ENCODE results near the gene PRR33. TPM values are rescaled to one million over a fixed set of nuclear protein-coding genes. Genes with fewer than 3 reads are reported as not detected.

The PRR33 gene
- total RNA-seq, 2 donors from 2014 or later = 0.14 TPM; not detected in 1

DNA sequence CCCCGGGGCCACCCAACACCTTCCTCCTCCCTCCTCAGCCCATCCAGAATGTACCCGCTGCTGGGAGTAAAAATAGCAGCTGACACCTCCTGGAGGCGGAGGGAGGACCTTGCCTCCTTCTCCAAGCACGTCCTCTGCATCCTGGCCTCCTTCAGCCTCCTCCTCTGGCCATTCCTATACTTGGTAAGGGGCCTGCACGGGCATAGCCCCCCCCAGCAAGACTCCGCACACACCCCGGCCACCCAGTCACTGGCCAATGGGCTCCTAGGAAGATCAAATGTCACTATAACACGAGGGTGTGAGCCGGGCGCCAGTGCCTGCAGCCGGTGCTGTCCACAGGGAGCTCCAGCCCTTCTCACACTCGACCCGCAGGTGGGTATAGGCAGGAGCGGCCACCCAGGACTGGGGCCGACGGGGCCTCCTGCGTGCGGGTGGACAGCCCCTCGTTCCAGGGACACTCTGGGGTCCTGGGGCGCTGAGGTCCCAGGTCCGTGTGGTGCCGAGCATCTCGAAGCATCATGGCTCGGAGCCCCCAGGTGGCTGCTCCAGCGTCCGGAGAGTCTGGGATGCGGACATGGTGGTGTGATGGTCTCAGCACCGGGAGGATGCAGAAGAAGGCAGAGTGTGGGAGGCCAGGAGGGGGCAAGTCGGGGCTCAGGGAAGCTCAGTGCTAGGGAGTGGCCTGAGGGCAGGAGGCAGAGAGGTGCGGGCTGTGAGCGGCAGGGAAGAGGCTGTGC lies 27.9 kb upstream of the PRR33 start, which contains the start of gene TNNT3:
TNNT3 (plus strand) TSS at position 313 of the 737 bp plus-strand sequence. CDS start 3,172 bp downstream, outside the sequence.
- intact Hi-C loops (cut with DNase I) = loop anchor here in 1 of 2 donors (5.0 kb wide), 1 partner anchor 37 kb away; no protein-coding TSS in a partner anchor
- peak; percentile 80 for DNase-seq (ENCODE audit: low spot score)

GRCh38 chr11:1918436-1919315 lies 27.0 kb upstream of the PRR33 start:
- intact Hi-C loops (cut with DNase I) = loop anchor here in 1 of 2 donors (5.0 kb wide), 1 partner anchor 36 kb away; no protein-coding TSS in a partner anchor
- DNase-seq (ENCODE audit: low spot score) = peak; percentile 83

DNA sequence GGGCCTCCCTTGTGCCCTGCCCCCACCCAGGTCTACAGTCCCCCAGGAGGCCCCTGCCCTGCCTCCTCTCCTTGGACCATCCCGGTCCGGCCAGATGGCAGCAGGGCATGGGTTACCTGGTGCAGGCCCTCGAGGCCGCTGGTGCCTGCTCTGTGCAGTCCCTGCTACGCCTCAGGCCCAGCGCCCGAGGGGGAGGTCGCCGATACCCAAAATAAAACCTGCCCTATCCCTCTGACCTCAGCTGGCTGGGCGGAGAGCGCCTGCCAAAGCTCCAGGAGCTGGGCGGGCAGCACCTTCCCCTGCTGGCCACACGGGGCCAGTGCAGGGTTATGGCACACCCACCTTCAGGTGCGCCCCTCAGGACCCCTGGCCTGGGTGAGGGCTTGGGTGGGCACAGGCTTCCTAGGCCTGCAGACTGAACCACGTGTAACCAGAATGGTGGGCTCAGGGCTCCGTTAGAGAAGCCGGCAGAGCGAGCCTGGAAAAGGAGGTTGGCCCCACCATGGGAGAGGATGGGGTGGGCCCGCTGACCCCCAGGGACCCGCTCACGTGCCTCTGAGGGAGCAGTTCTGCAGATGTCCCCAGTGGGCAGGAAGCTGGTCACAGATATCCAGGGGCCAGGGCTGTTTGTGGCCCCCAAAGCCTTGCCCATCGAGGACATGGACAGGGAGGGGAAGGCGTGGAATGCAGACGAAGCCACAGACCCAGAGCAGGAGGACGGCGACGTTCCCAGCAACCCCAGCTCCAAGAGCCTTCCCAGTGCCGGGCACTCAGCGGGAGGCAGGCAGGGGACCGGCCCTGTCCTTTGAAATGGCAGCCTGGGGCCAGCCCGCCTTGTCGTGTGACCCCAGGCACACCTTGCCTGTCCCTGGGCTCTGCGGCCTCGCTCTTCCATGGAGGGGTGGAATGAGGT lies 26.1 kb upstream of the PRR33 start:
- intact Hi-C loops (cut with DNase I) = loop anchor here in 1 of 2 donors (5.0 kb wide), 1 partner anchor 35 kb away; no protein-coding TSS in a partner anchor
- peak; percentile 84 for DNase-seq (ENCODE audit: low spot score)

- intact Hi-C loops (cut with DNase I) = loop anchor here (1.0 to 5.0 kb wide), 2 partner anchors 24 to 35 kb away; no protein-coding TSS in a partner anchor
- no peak for DNase-seq (ENCODE audit: low spot score)
These were observed 25.4 kb upstream of the PRR33 start for GRCh38 chr11:1916986-1917522.

- intact Hi-C loops (cut with DNase I) = loop anchor here (1.0 to 5.0 kb wide), 2 partner anchors 23 to 34 kb away; no protein-coding TSS in a partner anchor
- DNase-seq (ENCODE audit: low spot score) = peak; percentile 62
These were observed 24.7 kb upstream of the PRR33 start for GRCh38 chr11:1916132-1916985.

DNA sequence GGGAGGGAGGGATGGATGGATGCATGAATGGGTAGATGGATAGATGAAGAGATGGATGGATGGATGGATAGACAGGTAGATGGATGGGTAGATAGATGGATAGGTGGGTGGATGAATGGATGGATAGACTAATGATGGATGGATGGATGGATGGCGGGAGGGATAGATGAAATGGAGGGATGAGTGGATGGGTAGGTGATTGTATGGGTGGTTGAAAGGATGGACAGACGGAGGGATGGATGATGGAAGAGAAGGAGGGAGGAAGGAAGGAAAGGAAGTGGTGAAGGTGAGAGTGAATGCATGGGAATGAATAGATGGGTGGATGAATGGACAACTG lies 24.1 kb upstream of the PRR33 start:
- intact Hi-C loops (cut with DNase I) = loop anchor here (1.0 to 5.0 kb wide), 3 partner anchors 19 to 33 kb away; no protein-coding TSS in a partner anchor
- DNase-seq (ENCODE audit: low spot score) = no peak

GRCh38 chr11:1913271-1914060 lies 21.8 kb upstream of the PRR33 start:
- peak; percentile 55 for DNase-seq (ENCODE audit: low spot score)
- intact Hi-C loops (cut with DNase I) = loop anchor here in 1 of 2 donors (2.0 kb wide), 1 partner anchor 21 kb away; no protein-coding TSS in a partner anchor

DNA sequence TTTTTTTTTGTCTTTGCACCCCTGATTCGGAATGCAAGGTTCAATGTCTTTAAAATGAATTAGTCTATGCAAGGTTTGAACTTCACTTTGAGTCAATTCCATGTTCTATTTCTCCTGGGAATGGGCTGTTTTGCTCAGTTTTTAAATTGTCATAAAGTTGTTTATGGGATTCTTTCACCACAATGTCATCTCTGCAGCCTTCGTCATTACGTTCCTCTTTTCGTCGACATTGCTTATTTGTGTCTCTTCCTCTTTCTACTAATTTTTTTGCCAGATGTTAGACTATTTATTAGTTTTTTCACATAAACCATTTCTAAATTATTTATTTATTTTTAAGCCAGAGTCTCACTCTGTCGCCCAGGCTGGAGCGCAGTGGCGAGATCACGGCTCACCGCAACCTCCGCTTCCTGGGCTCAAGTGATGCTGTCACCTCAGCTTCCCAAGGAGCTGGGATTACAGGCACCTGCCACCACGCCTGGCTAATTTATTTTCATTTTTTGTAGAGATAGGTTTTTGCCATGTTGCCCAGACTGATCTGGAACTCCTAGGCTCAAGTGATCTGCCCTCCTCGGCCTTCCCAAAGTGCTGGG lies 20.7 kb upstream of the PRR33 start:
- intact Hi-C loops (cut with DNase I) = no loop called here

GRCh38 chr11:1909524-1909923 lies 17.8 kb upstream of the PRR33 start:
- no peak for DNase-seq (ENCODE audit: low spot score)
- intact Hi-C loops (cut with DNase I) = no loop called here

More for the DNA sequence above, 20.7 kb upstream of the PRR33 start:
- peak; percentile 68 for DNase-seq (ENCODE audit: low spot score)

DNA sequence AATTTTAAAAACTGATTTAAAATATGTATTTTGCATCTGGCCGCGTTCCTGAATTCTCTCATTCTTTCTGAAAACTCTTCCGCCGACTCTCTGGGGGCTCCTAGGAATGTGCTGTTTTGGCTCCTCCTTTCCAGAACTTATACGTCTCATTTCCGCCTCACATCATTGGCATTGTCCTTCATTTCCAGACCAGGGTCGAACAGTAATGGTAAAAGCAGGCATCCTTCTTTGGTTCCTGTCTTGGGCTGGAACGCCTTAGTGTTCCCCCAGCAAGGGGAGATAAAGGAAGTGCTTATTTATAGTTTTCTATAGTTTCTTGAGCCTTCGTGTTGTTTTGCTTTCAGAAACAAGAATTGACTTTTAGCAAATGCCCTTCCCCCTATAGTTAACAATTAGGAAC lies 16.9 kb upstream of the PRR33 start:
- DNase-seq (ENCODE audit: low spot score) = no peak
- intact Hi-C loops (cut with DNase I) = no loop called here

- intact Hi-C loops (cut with DNase I) = no loop called here
- peak; percentile 75 for DNase-seq (ENCODE audit: low spot score)
These were observed 15.1 kb upstream of the PRR33 start for GRCh38 chr11:1906611-1907423.

DNA sequence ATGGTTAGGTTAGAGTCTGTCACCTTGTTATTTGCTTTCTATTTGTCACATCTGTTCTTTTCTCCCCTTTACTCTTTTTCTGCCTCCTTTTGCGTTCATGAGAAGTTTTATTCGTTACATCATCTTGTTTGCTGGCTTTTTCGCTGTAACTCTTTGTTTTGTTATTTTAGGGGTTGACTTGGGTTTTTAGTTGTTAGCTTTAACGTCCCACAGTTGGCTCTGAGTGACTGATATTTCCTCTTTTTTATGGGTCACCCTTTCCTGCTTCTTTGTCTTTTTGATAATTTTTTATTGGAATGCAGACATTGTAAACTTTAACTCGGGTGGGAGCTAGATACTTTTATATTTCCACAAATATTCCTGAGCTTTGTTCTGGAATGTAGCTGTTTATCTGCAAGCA lies 14.5 kb upstream of the PRR33 start:
- DNase-seq (ENCODE audit: low spot score) = no peak
- intact Hi-C loops (cut with DNase I) = no loop called here

- no peak for DNase-seq (ENCODE audit: low spot score)
- intact Hi-C loops (cut with DNase I) = loop anchor here in 1 of 2 donors (10.0 kb wide), 1 partner anchor 45 kb away; the partner anchor contains the start of gene MRPL23
These were observed 8.0 kb upstream of the PRR33 start for GRCh38 chr11:1899686-1900085.

GRCh38 chr11:1899090-1899489 lies 7.4 kb upstream of the PRR33 start:
- no peak for DNase-seq (ENCODE audit: low spot score)
- intact Hi-C loops (cut with DNase I) = loop anchor here in 1 of 2 donors (10.0 kb wide), 1 partner anchor 46 kb away; the partner anchor contains the start of gene MRPL23

- intact Hi-C loops (cut with DNase I) = loop anchor here in 1 of 2 donors (10.0 kb wide), 1 partner anchor 48 kb away; the partner anchor contains the start of gene MRPL23
- peak; percentile 68 for DNase-seq (ENCODE audit: low spot score)
These were observed 5.2 kb upstream of the PRR33 start for GRCh38 chr11:1896923-1897322.
